ENCODE results near the gene SNX20.

SNX20 gene

DNA sequence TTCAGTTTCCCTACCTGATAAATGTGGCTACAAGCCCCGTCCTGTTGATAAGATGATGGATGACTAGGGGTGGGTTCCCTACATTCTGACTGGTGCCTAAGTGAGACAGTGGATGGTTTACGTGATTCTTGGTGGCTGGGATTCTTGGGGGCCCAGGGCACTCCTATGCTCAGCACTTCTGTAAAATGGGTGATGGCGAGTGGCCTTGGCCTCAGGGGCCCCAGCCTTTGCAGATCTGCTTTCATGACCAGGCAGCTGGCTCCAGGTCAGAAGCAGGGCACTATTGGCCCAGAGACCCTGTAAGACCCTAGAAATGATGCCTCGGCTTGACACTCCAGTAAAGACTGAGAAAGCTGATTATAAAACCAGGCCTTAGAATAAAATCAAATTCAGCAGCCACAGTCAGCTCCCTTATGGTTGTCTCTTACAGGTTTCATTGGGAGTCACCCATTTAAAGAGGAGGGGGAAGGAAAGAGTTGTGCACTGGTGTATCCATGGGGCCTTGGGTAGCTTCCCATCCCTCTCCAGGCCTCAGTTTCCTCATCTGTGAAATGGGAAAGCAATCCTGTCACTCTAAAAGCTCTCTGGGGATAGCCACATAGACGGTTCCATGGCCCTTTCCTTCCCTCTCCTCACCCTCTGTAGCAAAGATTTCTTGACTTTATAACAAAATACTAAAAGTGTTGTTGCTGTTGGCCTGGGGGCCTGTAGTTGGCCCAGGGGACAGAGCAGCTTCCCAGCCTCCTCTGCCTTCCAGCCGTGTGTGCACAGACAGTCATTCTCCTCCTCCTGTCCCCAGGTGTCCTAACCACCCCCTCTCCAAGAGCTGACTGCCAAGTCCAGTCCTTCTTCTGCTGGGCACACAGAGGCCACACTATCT lies 1.2 kb downstream of the SNX20 start:
- no peak for FAIRE-seq

GRCh38 chr16:50679266-50679665 lies 1.8 kb downstream of the SNX20 start:
- FAIRE-seq = no peak

DNA sequence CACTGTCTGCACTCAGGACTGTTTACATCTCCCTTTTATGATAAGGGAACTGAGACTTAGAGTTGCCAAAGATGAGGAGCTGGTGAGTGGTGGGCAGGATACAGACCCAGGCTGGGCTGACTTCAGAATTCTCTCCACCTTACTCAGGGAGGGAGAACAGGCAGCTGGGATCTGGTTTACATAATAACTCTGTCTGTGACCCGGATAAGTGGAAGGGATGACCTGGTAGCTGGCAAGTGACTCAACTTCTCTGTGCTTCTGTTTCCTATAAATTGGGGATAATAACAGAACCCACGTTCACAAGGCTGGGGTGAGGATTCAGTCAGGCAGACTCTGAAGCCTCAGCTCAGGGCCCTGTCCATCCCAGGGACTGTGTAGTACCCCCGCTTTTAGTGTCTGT lies 2.6 kb downstream of the SNX20 start:
- FAIRE-seq = no peak

GRCh38 chr16:50677351-50677750 lies 3.8 kb downstream of the SNX20 start:
- FAIRE-seq = no peak

DNA sequence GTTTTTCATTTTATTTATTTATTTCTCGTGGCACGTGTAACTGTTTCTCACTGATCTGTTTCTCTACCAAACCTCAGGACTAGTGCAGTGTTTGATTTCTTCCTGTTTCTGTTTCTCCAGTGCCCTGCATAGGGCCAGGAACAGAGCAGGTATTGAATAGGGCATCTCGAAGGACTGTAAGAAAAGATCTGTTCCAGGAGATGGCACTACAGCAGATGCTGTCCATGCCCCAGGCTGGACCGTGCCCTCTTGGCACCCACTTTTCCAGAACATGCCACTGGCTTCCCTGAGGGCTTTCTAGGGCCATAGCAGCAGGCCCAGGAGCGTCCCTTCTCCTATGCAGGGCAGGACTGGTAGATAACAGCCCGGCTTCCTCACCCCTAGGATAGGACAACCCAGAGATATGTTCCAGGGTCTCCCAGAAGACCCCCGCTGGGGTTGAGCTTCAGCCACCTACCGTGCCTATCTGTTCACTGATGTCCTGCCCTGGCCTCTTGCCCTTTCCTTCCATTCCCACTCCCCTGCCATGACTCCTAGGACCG lies 4.4 kb downstream of the SNX20 start:
- no peak for FAIRE-seq

DNA sequence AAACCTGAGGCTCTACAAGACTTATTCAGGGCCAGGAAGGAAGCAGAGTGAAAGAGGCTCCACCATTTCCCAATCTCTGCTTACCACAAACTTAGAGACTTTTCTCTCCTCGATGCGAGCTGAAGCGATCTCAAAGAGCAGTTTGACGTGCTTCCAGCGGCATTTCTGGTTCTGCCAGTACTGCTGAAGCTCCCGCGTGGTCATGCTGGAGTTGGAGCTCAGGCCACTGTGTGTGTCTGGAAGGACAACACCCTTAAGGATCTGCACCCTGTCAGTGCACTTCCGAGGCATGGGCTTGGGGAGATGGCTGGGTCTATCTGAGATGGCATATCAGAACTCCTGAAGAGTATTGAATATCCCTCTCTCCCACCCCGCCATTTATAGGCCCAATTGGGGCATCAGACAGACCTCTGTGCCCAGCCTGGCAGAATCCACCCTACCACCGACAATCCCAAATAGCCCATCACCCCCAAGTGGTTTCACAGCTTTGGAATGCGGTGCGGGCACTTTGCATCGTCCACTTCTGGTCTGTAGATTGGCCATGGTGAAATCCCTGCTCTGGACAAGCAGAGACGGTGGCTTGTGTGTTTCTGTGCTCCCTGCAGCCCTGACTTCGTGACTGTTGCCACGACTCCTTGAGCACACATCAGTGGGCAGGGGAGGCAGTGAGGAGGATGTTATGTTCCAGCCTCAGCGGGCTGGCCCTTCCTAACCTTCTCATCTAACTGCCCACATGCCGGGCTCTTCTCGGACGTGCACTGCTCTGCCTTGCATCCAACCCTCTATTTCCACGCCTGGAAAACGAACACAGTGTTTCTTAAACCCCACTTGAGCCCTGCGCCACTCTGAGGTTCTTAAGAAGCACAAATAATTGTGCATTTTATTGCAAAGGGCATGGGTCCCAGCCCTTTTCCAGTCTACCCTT lies 5.2 kb downstream of the SNX20 start:
- no peak for FAIRE-seq

- FAIRE-seq = no peak
These were observed 6.3 kb downstream of the SNX20 start for GRCh38 chr16:50674831-50675230.

DNA sequence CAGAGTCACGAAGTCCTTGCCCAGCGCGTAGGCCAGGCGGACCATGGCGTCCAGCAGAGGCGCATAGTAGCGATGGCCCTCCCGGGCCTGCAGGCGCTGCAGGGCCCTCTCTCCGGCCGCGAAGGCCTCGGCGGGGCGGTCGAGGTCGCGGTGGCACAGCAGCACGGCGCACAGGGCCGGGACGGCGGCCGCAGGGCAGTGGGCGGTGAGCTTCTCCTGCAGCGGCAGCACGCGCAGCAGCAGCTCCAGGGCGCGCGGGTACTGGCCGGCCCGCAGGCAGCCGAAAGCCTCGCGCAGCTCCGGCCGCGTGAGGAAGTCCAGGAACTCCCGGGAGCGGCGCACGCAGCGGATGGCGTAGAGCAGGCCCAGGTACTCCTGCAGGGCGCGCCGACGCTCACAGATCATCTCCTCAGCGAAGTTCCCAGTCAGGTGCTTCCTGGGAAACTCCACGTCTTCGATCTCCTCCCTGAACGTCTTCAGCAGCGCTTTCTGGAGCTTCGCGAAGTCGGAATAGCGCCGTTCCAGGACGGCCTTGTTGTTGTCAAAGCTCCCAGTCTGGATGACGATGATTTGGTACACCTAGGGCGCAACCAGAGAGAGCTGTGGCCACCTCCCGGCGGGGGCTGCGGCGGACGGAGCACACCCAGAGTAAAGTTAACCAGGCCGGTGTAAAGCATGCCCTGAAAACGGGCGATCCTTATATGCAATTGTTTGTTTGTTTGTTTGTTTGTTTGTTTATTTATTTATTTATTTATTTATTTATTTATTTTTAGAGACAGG lies 7.4 kb downstream of the SNX20 start:
- FAIRE-seq = no peak

- FAIRE-seq = no peak
These were observed 9.4 kb downstream of the SNX20 start for GRCh38 chr16:50671644-50672260.

GRCh38 chr16:50670476-50670875 lies 10.6 kb downstream of the SNX20 start:
- no peak for FAIRE-seq

- FAIRE-seq = no peak
These were observed 11.4 kb downstream of the SNX20 start for GRCh38 chr16:50669741-50670140.

DNA sequence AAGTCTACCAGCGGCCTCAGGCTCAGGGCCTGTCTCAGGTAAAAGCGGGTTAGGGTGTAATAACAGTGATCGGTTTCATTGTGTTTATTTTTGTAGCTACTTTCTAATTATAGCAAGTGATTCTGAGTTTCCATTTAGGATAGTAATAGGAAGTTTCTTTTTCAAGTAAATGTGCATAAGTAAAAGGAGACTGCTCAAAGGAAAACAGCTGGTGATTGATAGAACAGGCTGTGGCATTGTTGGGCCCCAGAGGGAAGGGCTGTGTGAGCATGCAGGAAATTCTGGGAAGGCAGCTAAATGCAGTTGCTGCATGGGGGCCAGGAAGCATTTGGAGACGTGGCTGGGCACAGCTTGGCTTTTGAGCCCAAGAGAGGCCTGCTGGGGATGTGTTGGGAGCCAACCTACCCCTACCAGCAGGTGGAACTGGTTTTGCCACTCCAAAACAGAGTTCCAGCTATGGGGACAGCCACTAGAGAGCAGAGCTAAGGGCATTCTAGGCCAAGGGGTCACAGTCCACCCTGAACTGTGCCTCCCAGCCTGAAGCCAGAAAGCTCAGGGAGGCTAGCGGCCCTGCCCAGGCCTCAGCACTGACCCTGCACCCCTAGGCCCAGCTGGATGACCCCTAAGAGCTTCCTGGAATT lies 12.6 kb downstream of the SNX20 start:
- no peak for FAIRE-seq

- FAIRE-seq = no peak
These were observed 13.4 kb downstream of the SNX20 start for GRCh38 chr16:50667497-50668367.

DNA sequence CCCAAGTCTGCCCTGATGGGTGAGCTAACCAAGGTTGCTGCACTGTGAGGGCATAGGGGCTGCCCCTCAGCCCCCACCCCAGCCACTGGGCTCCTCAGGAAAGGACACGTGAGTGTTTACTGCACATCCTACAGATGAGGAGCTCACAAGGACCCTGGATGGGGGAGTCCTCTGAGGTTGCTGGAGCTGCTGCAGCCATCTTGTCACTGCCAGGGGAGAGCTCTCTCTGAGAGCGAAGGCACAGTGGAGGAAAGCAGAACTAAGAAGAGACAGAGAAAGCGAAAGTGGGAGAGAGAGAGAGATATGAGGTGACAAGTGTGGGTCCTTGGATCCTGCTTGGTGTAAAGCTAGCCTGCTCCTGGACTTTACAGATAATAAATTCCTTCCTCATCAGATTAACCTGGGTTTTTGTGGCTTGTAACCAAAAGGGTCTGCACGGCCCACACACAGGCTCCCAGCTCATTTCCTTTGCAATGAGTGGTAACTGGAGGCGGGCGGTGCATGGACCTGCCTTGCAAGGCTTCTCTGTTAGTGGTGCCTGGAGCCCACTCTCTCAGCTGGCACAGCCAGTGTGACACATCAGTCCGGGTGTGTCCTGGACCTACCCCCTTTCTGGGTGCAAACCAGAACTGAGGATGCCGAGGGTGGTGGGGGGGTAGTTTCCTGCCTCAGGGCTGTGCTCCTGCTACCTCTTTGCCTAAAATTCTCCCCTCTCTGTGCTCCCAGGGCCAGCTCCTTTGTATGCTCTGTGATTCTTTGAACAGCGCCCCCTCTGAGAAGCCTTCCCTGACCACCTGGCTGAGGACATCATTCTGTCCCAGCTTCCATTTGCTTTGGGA lies 14.2 kb downstream of the SNX20 start:
- FAIRE-seq = no peak

DNA sequence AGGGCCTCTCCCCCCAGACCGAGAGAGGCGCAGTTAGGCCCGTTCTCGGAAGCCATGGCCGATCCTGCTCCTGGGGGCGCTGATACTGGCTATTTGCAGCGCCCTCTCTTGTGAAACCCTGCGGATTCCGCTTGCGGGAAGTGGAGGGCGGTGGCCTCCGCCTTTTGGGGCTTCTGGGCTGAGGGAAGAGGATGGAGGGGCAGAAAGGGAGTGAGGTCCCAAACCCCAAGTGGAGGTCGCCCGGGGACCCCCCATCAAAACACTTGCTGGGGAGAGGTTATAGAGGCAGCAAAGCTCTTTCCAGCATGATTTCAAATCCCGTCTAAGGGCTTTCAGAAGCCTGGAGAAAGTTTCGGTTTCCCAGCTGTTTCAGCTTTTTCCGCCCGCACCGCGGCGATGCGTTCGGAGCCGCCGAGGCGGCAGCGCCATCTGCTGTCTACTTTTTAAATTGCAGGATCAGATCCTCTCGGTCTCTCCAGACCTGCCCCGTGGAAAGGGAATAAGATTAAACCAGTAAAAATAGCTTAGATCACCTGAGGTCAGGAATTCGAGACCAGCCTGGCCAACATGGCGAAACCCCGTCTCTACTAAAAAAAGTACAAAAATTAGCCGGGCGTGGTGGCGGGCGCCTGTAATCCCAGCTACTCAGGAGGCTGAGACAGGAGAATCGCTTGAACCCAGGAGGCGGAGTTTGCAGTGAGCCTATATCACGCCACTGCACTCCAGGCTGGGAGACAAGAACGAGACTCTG lies 15.8 kb downstream of the SNX20 start:
- FAIRE-seq = peak; percentile 81

DNA sequence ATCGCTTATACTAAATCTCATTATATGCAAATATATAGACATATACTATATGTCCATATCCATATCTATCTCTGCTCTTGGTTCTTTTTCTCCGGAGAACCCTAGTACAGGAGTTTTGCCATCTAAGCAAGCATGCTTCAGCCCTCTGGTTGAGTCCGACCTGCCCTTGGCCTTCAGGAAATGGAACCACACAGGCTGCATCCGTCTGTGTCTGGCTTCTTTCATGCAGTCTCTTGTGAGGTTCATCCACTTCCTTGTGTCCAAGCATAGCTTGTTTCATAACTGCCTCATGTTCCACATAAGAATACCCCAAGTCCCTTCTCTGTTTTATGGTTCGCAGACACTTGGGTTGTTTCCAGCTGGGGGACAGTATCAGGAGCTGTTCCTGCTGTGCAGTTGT lies 16.8 kb downstream of the SNX20 start:
- FAIRE-seq = no peak

DNA sequence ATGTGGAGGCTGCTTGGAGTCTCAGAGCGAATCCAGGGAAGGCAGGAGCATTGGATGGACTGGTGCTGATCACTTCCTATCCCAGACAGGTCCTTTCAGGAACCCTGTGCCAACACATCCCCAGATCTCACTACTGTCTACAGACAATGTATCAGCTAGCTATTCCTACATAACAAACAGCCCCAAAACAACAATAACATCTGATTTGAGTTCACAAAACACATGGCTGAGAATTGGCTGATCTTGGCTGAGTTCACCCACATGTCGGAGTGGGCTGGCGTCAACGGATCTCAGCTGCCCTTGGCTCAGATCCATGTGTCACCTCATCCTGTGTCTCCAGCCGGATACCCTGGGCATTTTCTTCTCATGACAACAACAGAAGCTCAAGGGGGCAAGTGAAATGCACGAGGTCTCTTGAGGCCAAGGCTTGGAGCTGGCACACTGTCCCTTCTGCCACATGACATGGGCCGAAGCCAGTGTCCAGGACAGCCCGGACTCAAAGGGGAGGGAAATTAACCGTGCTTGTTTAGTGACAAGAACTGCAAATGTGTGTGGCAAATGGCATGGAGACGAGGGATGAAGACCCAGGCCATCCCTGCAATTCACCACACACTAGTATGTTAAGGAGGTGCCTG lies 18.7 kb downstream of the SNX20 start:
- no peak for FAIRE-seq

- FAIRE-seq = no peak
These were observed 21.3 kb downstream of the SNX20 start for GRCh38 chr16:50659806-50660205.

DNA sequence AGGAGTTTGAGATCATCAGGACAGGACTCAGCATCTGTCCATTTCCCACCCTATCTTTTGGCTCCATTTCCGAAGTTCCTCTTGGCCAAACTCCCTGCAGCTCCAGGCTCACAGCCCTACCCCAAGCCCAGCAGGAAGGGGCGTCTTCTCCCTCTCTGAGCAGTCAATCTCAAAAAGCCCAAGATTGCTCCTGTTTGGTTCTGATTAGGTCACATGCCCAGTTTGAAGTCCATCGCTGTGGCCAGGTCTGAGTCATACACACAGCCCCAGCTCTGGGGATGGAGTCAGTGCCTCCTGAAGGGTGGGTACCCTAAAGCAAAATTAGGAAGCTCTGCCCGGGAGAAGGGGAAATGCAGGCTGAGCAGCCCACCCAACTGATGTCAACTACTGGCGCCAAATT lies 23.9 kb downstream of the SNX20 start:
- no peak for FAIRE-seq

Measured in islet of Langerhans (tissue), 1 donor.